ENCODE data around the gene FAM221B.

Gene FAM221B

DNA sequence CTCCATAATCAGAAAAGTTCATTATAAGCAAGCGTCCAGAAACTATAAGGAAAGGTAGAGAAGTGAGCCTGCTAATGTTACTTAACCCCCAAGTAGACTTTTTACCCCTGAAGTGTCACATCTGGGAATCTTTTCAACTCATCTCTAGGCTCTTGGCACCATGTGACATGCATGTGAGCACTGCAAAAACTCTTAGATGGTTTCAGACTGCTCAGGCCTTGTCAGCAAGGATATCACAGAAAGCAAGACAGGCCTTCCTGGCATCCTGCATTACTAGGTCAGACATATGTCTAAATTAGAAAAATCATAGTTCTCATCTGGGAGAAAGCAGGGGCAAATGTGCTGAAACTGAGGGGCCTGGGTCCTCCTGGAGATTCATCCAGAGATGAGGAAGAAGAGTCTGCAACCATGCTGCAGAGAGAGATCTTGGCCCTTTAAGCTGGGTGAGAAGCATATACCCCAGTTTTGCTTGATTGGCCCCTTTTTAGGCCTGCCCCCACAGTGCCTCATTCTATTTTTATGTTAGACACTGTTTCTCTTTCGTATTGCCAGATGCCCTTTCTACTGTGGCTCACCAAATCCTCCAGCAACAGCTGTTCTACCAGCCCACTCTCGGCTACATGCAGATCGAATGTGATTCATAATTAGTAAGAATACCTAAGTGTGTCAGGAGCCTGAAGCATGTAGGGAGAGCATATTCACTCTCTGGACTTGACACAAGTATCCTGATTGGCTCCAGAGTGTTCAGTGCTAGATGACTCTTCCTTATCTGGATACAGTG, 19.4 kb upstream of the FAM221B start:
- DNase-seq (ENCODE audit: low spot score), result no peak

GRCh38 chr9:35845824-35846771, 17.6 kb upstream of the FAM221B start:
- no peak for DNase-seq (ENCODE audit: low spot score)

DNA sequence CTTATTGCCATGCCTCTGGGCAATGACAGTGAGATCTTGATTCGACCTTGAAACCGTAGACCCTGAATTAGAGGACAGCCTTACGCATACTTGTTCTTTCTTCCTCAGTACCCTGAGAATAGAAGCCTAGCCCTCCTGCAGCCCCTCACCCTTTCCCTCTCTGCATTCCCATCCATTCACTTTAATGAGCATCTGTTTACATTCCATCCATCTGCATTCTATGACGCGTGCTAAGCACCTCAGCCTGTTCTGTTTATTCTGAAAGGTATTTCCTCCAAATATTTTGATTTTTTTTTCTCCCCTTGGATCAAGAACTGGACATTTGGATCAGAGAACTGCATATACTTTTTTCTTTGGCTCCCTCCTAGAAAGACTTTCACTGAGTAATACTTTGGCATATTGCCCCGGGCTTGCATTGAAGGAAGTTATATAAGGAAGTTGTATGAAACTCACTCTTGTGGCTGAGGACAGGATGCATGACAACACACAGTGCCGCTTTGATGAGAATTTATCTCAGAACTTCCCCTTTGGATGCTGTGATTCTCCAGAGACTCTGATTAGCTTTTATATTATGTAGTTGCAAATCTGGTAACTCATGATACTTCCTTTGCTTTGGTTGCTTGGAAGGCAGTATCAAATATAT, 16.2 kb upstream of the FAM221B start:
- DNase-seq (ENCODE audit: low spot score), result peak; percentile 44

GRCh38 chr9:35842795-35843194, 14.3 kb upstream of the FAM221B start:
- DNase-seq (ENCODE audit: low spot score), result no peak

DNA sequence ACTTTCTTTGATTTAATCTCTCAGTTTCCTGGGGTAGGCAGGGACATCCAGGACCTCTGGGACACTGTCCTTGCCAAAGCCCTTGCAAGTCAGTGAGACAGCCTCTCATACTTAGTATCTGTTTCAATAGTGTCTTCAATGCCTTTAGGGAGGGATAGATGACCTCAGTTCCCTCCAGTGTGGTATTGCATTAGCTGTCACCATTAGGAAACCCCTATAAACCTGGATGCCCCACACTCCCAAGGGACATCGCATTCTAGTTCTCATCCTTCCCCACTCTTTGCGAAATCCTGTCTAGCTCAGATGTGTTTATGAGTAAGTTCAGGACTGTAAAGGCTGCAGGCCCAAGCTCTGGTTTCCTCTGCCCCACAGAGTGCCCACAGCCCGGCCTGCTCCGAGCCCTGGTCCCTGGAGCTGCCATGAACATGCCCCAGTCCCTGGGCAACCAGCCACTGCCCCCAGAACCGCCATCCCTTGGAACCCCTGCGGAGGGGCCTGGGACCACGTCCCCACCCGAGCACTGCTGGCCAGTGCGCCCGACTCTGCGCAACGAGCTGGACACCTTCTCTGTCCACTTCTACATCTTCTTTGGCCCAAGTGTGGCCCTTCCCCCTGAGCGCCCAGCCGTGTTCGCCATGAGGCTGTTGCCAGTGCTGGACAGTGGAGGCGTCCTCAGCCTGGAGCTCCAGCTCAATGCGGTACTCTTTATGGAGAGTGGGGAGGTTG, 13.7 kb upstream of the FAM221B start:
- no peak for DNase-seq (ENCODE audit: low spot score)

GRCh38 chr9:35841645-35841900, 13.0 kb upstream of the FAM221B start:
- DNase-seq (ENCODE audit: low spot score), result no peak

GRCh38 chr9:35840881-35841644, 12.5 kb upstream of the FAM221B start:
- no peak for DNase-seq (ENCODE audit: low spot score)

DNA sequence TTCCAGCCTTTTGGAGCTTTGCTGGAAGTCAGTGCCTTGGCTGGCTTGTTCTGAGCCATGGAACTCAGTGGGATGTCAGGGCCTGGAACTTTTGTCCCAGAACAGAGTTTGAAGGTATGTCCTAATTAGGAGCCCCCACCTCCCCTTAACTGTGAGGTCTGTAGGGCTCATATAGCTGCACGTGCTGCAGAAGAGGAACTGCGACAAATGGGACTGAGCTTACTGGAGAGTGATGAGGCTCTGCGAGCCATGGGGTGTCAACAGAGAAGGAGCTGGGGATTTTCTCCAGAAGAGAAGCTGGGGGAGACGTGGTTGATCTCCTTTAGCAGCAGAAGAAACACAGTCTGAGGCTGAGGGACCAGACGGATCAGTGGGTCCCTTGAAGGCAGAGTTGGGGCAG, 11.4 kb upstream of the FAM221B start:
- no peak for DNase-seq (ENCODE audit: low spot score)

- DNase-seq (ENCODE audit: low spot score), result no peak
Measured at GRCh38 chr9:35836595-35836994, 8.1 kb upstream of the FAM221B start.

- DNase-seq (ENCODE audit: low spot score), result no peak
Measured at GRCh38 chr9:35835766-35836165, 7.2 kb upstream of the FAM221B start.

GRCh38 chr9:35835216-35835632, 6.7 kb upstream of the FAM221B start:
- DNase-seq (ENCODE audit: low spot score), result no peak

GRCh38 chr9:35834260-35835215, 6.0 kb upstream of the FAM221B start:
- no peak for DNase-seq (ENCODE audit: low spot score)

GRCh38 chr9:35832814-35833213, 4.3 kb upstream of the FAM221B start:
- DNase-seq (ENCODE audit: low spot score), result no peak

DNA sequence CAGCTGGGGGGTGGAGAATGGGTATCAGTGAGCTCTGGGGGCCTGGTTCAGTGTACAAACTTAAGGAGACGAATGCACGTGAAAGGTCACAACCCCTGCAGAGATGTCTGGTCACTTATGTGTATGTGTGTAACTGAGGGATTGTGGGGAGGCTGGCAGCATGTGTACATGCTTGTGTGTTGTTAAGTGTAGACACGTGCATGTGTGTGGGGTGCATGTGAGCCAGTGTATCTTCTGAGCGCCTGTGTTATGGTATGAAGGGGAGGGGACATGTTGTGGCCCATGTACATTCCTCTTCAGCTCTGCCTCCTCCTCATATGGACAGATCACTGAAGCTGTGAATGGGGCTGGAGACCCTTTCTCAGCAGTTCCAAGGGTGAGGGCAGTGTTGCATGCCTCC, 2.5 kb upstream of the FAM221B start:
- DNase-seq (ENCODE audit: low spot score), result no peak

DNA sequence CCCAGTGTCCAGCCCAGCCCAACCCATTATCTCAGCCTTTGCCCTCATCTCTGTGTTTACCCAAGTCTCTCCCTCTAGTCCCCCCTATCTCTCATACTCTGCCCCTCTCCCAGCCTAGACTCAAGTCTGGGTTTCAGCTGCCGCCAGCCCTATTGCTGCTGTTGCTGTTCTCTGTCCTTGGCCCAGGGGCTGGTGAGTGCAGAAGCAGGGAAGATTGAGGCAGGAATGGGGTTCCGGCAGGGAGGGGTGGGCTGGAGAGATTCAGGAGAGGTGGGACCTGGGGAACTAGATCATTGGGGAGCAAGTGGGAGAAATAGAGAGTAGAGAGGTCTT, 1.2 kb upstream of the FAM221B start:
- DNase-seq (ENCODE audit: low spot score), result no peak

DNA sequence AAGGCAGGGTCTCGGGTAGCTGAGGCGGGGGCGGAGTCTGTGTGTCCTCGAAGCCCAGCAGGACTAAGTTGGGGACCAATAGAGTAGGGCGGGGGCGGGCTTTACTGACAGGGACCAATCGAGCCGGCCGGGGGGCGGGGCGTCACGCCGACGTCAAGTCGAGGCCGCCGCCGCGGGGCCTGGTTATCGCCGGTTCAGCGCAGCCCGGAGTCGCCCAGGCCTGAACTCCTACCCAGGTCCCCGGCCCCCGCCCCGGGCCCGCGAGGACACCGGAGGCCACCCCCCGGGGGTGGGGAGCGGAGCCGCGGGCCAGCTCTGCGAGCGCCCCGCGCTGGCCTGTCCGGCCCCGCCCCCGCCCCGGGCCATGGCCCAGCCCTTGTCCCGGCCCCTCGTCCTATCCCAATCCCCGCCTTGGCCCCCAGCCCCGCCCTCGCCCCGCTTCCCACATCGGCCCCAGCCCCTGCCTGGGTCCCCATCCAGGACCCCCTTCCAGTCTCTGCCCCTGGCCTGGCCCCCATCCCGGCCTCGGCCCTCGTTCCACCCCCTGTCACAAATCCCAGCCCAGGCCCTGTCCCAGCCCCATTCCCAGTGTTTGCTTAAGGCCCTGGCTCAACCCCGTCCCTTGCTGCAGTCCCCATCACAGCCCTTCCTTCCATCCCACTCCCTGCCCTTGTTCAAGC, 692 bp upstream of the FAM221B start, which contains the start of gene TMEM8B:
TSS of gene TMEM8B (plus strand) at position 145 of the 680 bp plus-strand sequence. CDS start at position 365, 220 bp downstream.
- peak; percentile 86 for DNase-seq (ENCODE audit: low spot score)

GRCh38 chr9:35827486-35827885, 1.0 kb downstream of the FAM221B start:
- DNase-seq (ENCODE audit: low spot score), result no peak

- peak; percentile 57 for DNase-seq (ENCODE audit: low spot score)
Measured at GRCh38 chr9:35826071-35826701, 2.3 kb downstream of the FAM221B start.

DNA sequence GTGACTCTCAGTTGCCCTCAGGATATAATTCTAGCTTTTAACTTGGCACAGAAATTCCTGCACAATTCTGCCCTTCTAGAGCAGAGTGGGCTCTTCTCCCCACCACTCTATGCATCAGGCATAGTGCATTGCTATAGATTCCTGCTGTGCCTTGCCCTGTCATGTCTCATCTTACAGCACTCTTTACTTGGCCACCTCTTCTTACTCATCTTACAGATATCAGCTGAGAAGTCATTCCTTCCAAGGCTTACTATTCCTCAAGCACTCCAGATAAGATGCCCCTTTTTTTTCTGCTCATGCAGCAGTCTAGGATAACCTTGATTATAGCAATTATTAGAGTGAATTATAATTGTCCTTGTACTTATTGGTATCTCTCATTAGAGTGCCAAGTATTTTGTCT, 5.6 kb downstream of the FAM221B start:
- no peak for DNase-seq (ENCODE audit: low spot score)

Measured in SW480 (cell line).